Measurements from ENCODE around the gene AURKA.

- TF ChIP-seq CTCF (IDR thresholded peaks at IDR 0.05; ENCODE audit: insufficient read depth, low read length, poor library complexity, severe bottlenecking) (no peak), EZH2phosphoT487 (conservative IDR thresholded peaks at IDR 0.05; ENCODE audit: low read length) (no peak)
Observed at GRCh38 chr20:56386219-56386618, 5.8 kb downstream of the AURKA start.

All from SU-DHL-6 (cell line).